GM18502 (cell line): ENCODE measurements around the gene TAP2.
"Not testable (repeated sequence)": the region's sequence is repeated elsewhere in the genome, so short reads cannot be mapped to it uniquely, and the experiment has no call there.

Source experiments
- ATAC-seq: cut with Tn5 transposase; IDR thresholded peaks from one replicate; pipeline ENCODE4 v1.9.1; 2021; ENCODE audit warnings: mild to moderate bottlenecking; ENCODE audit not compliant: unreplicated experiment, poor library complexity

The TAP2 gene

GRCh38 chr6:32838114-32838958 is at the start of gene TAP2:
TAP2 (minus strand) TSS chr6:32838739; CDS start chr6:32838233, 506 bp downstream.
- ATAC-seq = peak; percentile 71

- ATAC-seq = no peak
Measured at GRCh38 chr6:32887616-32888015, 49.1 kb upstream of the TAP2 start.

GRCh38 chr6:32886681-32887383 is 48.3 kb upstream of the TAP2 start:
- ATAC-seq = no peak

- ATAC-seq = no peak
Measured at GRCh38 chr6:32885698-32886286, 47.3 kb upstream of the TAP2 start.

DNA sequence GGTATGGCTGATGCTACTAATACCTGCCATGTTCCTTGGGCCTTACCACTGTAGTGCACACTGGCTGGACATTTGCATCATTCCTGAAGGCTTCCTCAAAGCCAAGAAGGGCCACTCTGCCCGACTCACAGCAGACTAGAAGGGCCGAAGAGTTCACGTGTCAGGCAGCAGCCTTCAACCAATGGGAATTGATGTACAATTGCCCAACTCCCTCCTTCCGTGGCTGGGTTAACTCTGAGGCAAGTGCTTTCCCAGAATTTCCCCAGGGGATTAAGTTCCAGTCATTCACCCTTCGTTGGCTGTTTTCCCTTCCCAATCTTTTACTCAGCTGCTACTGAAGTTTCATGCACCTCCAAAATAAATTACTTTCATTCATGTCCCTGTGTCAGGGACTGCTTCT is 45.2 kb upstream of the TAP2 start:
- ATAC-seq = no peak

DNA sequence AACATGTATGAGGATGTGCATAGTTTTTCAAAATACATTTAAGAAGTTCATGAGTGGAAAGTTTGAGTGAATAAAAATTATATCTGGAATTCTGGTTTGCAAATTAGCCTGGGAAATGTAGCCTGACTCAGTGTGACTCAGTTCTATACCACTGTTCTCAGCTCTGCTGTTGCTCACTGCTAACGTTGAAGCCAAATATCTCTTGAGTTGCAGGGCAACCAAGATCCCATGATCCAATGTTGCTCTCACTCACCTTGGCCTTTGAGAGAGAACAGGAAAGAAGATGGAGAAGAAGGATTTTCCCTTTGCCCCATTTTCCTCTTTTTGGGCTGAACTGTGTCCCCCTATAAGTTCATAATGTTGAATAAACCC is 44.3 kb upstream of the TAP2 start:
- ATAC-seq = no peak

DNA sequence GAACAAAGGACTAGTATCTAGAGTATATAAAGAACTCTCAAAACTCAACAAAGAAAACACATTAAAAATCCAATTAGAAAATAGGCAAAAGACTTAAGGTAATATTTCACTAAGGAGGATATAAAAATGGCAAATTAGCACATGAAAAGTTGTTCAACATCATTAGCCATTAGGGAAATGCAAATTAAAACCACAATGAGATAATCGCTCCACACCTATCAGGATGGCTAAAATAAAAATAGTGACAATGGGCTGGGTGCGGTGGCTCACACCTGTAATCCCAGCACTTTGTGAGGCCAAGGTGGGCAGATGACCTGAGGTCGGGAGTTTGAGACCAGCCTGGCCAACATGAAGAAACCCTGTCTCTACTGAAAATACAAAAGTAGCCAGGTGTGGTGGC is 42.4 kb upstream of the TAP2 start:
- ATAC-seq = not testable (repeated sequence)

DNA sequence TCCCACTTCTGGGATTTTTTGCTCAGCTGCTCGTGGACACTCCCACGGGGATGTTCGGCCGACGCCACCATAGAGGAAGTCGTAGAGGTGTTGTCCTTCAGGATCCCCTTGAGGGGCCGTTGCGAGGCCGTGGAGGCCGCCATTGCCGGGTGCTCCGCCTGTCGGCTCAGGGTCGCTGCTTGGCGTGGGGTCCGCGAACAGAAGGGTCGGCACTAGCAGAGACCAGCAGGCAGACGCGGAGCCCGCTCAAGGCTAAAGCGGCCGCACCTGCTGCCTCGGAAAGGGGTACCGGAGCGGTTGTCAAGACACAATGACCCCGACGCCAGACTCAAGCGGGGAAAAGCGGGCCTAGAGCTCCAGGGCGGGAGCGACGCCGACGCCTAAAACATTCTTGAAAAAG is 41.2 kb upstream of the TAP2 start:
- ATAC-seq = no peak

DNA sequence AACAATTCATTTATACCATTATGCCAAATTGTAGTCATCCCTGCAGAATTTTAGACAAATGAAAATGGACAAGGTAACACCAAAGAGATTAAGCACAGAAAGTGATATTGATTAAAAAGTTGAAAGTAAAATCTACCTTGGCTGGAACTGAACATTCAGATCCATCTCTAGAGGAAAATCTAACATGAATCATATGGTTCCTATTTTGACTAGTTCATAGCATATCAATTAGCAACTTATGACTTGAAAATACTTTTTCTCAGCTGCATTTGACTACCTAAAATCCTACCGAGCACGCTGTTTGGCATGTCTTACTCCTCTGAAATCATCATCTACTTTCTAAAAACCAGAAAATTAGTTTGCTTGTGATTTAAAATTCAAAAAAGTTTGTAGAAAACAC is 38.1 kb upstream of the TAP2 start:
- no peak for ATAC-seq

DNA sequence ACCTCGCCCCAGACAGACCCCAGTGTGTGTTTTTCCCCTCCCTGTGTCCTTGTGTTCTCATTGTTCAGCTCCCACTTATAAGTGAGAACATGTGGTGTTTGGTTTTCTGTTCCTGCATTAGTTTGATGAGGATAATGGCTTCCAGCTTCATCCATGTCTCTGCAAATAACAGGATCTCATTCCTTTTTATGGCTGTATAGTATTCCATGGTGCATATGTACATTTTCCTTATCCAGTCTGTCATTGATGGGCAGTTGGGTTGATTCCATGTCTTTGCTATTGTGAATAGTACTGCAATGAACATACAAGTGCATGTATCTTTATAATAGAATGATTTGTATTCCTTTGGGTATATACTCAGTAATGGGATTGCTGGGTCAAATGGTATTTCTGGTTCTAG is 35.4 kb upstream of the TAP2 start:
- ATAC-seq = not testable (repeated sequence)

DNA sequence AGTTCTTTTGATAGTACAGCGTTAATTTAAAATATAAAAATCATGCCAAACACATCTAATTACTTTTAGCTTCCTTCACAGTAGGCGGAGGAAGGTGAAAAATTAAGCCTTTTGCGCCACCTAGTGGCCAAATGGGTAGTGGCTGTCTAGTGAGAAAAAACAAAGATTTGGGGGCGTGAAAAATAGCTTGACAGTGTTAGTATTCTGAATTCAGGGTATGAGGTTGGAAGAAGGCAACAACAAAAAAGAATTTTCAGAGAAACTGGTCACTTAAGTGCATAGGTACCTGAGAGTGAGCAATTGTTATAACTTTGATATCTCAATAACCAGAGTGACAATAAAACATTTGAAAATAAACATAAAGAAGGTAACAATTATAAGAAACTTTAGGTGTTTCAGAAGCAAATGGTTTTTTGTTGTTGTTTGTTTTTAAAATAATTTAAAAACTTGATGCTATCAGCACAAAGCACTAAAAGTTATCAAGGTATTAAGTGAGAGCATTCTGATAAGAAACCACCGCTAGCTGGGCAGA is 29.8 kb upstream of the TAP2 start:
- no peak for ATAC-seq

GRCh38 chr6:32867554-32868256 is 29.2 kb upstream of the TAP2 start:
- no peak for ATAC-seq

- no peak for ATAC-seq
Measured at GRCh38 chr6:32867022-32867477, 28.5 kb upstream of the TAP2 start.

DNA sequence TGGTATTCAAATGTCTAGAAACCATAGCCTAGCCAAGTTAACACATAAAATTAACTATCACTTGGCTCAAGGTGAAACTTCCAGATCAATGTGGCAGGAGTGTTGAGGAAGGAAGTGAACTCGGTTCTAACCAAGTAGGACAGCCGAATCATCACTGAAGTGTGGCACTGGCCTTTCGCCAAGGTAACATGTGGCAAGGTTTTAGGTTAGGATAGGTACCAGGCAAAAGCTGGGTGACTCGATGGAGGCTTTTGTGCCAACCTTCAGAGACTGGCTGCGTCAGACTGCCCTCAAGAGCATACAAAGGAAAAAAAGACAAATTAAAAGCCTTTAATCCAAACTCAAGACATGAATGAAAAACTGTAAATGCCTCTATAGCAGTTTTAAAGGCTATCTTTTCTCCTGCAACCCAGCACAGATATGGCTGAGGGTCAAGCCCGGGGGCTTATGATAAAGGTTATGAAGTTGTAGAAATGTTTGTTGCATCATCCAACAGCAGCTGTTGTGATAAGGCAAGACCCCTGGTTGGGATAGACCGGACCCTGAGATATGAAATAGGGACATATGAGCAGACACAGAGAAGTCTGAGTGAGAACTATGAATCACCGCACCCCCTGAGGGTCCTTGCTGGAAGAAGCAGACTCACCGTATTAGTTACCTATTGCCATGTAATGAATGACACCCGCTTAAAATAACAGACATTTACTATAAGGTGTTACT is 27.3 kb upstream of the TAP2 start:
- ATAC-seq = no peak

DNA sequence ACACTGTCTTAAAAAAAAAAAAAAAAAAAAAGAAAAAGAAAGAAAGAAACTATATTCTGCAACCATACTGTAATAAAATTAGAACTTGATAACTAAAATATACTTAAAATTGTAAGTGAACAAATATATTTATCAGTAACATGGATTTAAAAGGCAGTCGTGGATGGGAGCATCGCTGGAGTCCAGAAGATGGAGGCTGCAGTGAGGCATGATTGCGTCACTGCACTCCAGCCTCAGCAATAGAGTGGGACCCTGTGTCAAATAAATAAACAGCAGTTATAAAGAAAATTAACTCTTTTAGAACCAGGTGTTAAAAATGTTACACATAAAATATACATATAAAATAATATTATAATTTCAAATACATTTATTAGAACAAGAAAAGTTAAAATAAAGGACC is 24.2 kb upstream of the TAP2 start:
- ATAC-seq = no peak

GRCh38 chr6:32860674-32861073 is 22.1 kb upstream of the TAP2 start:
- ATAC-seq = no peak

DNA sequence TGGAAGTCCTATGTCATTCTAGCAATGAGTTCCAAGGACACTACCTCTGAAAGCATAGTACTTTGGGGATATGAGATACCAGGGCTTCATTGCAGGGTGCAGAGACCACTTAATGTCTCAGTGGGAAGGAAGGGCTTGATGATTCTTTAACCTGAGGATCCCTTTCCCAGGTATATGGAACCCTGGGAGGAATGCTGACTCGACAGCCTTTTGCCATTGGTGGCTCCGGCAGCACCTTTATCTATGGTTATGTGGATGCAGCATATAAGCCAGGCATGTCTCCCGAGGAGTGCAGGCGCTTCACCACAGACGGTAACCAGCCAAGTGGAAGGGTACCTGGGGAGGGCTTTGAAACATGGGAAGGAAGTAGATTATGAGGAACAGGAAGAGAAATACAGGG is 19.7 kb upstream of the TAP2 start:
- ATAC-seq = no peak

DNA sequence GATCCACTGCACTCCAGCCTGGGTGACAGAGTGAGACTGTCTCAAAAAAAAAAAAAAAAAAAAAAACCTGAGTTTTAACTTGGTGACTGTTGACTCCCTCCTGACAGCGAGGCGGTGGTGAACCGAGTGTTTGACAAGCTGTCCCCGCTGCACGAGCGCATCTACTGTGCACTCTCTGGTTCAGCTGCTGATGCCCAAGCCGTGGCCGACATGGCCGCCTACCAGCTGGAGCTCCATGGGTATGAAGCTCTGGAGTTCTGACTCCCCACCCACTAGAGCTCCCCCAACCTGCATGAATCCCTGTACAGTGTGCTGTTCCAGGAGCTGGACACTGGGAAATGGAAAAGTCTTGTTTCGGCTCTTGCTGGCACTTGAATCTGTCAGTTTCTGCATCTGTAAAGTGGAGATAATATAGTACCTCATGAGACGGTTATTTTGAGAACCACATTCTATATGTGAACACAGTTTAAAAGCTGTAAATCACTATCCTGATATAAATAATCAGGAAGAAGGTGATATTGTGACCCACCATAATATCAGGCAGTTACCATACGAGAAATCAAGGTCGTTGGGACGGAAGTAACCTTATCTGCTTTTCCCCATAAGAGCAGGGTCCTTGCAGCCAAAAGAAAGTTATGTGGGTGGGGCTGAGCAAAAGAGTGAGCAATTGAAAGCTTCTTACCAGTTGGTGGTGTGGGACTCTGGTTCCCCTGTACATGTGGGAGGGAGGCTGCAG is 18.8 kb upstream of the TAP2 start:
- no peak for ATAC-seq

DNA sequence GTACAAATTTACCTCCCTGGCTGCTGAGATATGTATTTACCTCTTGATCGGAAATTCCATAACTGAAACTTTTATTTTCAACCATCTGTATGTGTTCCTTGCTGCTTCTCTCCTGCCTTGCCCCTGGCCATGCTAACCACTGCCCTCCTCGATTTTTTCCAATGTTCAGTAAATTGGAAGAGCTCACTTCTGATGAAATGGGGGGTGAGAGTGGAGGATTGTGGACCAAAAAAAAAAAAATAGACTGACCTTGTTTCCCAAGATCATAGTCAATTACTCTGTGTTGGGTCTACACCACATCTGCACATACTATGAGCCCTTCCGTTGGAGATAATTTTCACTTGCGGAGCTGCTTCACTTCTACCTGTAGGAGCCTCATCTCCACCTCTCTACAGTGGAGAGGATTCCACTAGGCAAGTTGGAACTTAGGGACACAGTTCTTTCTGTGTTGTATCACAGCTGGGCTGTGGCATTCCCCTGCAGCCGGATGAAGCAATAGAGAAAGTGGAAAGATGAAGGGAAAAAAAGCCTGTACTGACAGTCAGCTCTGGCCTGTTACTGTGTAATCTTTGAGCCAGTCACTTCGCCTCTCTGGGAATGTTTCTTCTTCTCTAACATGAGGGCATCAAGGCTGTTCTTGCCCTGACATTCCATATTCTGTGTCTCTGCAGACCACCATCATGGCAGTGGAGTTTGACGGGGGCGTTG is 17.1 kb upstream of the TAP2 start:
- ATAC-seq = no peak
